Stimulated activated CD8-positive, alpha-beta memory T cell treated with anti-CD3 and anti-CD28 coated beads, Interleukin-12 subunit alpha, Interleukin-12 subunit beta, amount 100 ng/mL, for 1 hour (primary cell): Measurements from ENCODE around the gene TMEM18.

Experiments used
- DNase-seq: peaks from one replicate; pipeline ENCODE4 v3.0.0-alpha.2; 2020; ENCODE audit warnings: low read depth

Gene TMEM18

DNA sequence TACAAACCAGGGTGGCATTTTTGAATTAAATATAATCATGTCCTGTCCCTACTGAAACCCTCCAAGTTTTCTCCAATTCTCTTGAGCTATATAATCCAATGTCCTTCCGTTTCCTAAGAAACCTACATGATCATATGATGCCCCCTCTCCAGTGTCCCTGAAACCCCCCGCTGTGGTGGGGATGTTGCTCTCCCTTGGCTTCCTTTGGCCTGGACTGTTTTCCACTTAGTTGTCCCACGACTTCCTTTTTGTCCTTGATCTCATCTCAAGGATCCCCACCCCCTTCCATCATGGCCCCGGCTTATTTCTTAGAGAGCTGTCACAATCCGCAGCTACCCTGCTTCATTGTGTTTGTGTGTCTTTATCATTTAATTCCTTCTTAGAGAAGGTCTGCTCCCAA is 43.8 kb downstream of the TMEM18 start:
- no peak for DNase-seq

GRCh38 chr2:632471-632870 is 44.7 kb downstream of the TMEM18 start:
- no peak for DNase-seq

GRCh38 chr2:631741-632140 is 45.5 kb downstream of the TMEM18 start:
- DNase-seq: no peak

- no peak for DNase-seq
Measured at GRCh38 chr2:630451-631320, 46.5 kb downstream of the TMEM18 start.

- no peak for DNase-seq
Measured at GRCh38 chr2:629961-630360, 47.2 kb downstream of the TMEM18 start.

- DNase-seq: no peak
Measured at GRCh38 chr2:628651-629050, 48.6 kb downstream of the TMEM18 start.

DNA sequence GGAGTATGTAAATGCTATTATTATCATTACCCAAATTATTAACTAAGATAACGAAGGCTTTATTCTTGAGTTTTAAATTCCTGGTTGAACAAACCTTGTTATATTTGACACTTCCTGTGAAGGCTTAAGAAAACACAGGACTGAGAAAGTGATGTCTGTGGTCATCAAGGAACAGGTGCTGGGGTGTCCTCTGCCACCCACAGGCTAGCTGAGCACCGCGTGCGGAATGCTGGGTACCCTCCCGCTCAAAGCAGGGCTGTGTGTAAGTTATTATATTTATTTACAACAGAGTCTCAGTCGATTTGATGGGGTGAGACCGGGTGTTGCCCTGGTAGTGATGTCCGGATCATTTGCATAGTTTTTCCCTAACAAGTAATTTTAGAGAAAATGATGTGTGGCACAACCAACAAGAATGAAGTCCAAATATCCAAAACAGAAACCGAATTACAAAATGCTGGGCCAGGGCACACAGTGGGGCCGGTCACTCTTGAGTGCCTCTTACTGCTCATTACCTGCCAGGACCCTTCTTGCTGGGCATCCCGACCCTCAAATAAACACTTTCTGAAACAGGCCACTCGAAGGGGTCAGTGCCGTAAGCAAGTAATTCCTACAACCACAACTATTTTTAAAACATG is 49.2 kb downstream of the TMEM18 start:
- DNase-seq: no peak

GRCh38 chr2:627340-627709 is 49.9 kb downstream of the TMEM18 start:
- DNase-seq: no peak

- no peak for DNase-seq
Measured at GRCh38 chr2:626491-627339, 50.5 kb downstream of the TMEM18 start.

DNA sequence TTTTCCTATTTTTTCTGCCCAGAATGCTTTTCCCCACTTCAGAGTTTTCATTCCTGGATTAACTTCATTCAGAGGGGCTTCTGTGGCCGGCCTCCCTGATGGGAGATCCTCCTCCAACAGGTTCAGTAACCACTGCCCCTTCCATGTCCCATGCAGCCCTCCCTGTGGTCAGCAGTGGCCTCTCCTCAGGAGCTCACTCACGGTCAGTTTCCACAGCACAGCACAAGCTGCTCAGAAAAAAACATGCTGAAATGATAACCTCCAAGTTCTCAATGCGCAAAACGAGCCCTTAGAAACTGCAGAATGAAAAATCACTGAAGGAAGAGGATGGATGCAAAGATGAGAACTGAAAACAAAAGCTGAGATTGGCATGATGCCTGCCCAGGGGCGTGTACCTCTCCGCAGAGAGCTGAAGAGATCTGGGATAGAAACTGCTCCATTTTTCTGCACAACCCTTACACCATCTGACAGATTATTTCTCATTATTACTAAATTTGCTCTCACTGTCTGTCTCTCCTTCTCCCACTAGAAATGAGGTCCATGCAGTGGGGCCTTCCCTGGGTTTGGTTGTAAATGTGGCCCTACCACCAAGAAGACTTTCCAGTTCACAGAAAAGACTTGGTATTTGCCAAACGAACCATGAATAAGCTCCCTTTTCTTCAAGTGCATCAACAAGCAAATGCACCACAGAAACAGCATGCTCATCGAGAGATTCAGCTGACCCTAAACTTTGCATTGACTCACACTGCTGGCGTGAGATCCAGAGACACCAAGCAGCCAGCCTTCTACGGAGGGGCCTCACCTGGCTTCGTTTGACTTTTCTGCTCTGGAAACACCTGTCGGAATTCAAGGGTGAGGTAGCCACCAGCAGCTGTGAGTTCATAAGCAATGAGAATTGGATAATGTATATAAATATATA is 51.5 kb downstream of the TMEM18 start:
- no peak for DNase-seq

GRCh38 chr2:624551-625347 is 52.5 kb downstream of the TMEM18 start:
- DNase-seq: no peak

DNA sequence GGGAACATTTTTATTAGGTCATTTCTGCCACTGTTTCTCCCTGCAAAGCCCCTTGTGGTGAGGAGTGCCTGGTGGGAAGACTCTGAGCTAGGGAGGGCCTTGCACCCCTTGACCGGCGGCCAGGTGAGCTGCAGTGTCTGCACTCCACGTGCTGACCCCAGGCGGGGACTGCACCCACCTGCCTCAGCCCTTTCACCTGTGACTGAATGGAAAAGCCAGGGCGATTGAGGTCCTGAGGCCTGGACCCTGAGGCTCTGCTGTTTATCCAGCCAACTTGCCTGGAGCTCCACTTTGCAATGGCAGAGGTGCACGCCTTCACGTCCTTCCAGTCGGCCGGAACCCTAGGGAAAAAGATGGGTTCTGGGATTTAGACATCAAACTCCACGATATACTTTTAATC is 53.1 kb downstream of the TMEM18 start:
- no peak for DNase-seq

- DNase-seq: no peak
Measured at GRCh38 chr2:623130-623922, 53.9 kb downstream of the TMEM18 start.

GRCh38 chr2:622357-622756 is 54.8 kb downstream of the TMEM18 start:
- DNase-seq: no peak

DNA sequence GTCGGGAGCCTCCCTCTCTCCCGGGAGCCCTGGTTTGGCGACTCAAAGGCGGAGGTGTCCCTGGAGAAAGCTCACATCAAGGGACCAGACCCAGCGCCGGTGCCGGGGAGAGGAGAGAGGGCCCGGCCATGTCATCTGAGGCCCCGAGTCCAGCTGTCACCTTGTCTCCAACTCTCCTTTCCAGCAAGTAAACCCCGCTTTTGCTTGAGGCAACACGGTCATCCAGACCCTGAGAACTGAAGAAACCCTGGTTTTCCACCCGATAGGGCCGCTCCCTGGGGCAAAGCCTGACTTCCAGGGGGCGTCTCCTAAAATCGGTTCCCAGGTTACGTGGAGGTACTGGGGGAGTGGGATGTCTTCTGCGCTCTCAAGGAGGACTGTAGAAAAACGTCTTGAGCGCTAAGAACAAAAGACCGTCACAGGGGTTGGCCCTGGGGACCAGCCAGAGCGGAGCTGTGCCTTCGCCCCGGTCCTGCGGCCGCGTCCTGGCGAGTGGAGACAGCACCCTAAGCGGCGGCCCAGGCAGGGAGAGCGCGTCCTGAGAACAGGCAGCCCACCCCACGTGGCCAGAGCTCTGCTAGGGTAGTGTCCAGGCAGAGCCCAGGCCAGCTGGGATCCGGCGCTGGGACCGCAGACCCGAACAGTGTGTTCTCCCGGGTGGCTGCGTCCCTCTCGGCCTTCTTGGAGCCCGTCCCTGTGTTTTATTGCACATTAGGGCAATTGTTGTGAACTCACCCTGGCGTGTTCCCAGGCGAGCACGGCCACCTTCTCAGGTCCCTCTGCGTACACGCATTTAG is 55.7 kb downstream of the TMEM18 start:
- no peak for DNase-seq

GRCh38 chr2:620471-621302 is 56.5 kb downstream of the TMEM18 start:
- no peak for DNase-seq

DNA sequence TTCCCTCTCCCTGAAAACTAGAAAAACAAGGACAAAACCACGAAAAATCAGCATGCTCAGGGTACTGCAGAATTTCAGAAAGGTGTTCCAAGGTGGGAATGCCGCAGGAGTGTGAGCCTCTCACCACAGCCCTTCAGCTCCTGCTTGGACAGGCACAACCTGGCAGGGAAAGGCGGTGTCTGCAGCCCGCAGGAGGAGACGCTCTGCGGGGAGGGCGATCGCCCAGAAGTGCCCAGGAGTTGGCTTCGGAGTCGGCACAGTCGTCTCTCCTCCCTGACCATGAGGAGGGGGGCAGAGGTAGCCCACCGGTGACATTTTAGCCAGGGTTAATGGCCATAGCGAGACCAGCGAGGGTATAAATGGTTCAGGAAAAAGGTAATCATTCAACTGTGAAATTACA is 57.2 kb downstream of the TMEM18 start:
- no peak for DNase-seq

DNA sequence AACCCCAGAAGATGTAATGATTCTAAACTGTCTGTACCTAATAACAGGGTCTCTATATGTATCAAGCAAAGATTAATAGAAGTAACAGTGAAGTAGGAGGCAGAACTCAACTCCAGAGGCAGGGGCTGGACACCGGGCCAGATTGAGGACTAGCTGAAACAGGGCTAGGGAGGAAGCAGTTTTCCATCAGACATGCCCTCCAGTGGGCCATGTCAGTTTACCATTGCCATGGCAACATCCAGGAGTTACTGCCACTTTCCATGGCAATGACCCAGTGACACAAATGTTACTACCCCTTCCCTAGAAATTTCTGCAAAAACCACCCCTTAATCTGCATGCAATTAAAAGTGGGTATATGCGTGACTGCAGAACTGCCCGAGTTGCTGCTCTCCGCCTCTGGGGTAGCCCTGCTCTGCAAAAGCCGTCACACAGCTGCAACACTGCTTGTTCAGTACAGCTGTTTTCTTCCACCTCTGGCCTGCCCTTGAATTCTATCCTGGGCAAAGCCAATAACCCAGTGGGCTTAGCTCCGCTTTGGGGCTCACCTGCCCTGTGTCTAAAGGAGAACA is 58.7 kb downstream of the TMEM18 start:
- DNase-seq: no peak
